HG03521 (cell line): ENCODE data around the gene CCR4.
A peak's percentile ranks its signal among the peaks of the same experiment; 100 is the strongest.
"Not testable (repeated sequence)": the region's sequence is repeated elsewhere in the genome, so short reads cannot be mapped to it uniquely, and the experiment has no call there.

Experiments
- ATAC-seq: cut with Tn5 transposase; IDR thresholded peaks from one replicate; pipeline ENCODE4 v1.9.1; 2021; ENCODE audit warnings: mild to moderate bottlenecking, moderate library complexity; ENCODE audit not compliant: unreplicated experiment

CCR4 gene

GRCh38 chr3:32951410-32951811 is at the start of gene CCR4:
TSS of gene CCR4 (plus strand) at chr3:32951644. CDS start at chr3:32953423, 1,779 bp downstream.
- ATAC-seq = no peak

GRCh38 chr3:32902887-32903371 is 48.5 kb upstream of the CCR4 start:
- ATAC-seq = not testable (repeated sequence)

DNA sequence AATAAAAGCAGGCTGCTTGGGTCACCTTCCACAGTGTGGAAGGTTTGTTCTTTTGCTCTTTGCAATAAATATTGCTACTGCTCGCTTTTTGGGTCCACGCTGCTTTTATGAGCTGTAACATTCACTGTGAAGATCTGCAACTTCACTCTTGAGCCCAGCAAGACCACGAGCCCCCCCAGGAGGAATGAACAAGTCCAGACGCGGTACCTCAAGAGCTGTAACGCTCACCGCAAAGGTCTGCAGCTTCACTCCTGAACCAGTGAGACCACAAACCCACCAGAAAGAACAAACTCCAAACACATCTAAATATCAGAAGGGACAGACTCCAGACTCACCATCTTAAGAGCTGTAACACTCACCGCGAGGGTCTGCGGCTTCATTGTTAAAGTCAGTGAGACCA is 47.5 kb upstream of the CCR4 start:
- ATAC-seq = no peak

DNA sequence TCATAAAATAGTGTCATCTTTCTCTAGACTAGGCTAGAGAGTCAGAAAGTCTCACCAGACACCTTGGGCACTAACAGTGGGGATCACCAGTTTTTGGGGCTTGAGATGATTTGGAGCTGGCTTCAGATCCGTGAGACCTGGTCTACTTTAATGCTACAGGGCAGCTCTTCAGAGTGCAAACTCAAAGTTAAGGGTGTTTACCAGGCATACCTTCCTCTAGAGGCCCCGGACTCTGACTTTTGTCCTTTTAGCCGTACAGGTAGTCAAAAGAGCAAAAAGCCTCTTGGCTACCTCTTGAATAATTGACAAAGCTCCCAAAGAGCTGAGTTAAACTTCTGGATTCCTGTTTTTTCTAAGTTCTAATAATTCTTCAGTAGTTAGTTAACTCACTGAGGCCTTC is 41.4 kb upstream of the CCR4 start:
- no peak for ATAC-seq

DNA sequence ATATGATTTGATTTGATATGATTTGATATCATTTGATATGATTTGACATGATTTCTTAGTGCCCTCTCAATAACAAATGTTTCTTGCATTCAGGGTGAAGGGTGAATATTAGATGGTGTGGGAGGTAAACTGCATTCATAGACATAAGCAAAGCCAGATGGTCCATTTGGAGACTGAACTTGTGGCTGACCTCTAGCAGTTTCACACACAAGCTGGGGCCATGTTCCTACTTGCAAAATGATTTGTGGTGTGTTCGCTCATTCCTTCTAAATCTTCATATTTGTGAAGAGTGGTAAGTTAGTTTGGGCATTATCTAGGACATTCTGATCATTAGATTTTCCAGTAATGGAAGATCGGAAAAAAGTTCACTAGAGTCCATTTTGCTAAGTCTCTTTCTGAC is 40.5 kb upstream of the CCR4 start:
- ATAC-seq = no peak

GRCh38 chr3:32912046-32912445 is 39.4 kb upstream of the CCR4 start:
- ATAC-seq = no peak

GRCh38 chr3:32913790-32914446 is 37.5 kb upstream of the CCR4 start:
- ATAC-seq = no peak

DNA sequence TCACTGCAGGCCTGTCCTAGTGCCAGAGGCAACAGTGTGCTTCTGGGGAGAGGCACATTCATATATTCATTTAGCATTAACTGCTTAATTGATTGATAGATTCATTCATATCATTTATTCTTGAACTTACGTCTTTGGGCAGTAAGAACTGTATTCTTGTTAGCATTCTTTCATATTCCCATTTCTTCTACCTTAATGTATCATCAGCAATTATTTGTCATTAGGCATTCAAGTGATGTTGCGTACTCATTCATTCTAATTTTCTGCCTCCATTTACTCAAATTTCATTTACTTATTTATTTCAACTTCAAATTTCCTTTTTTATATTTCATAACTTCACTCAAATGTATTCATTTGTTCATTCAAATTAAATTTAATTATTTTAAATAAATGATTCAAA is 31.5 kb upstream of the CCR4 start:
- no peak for ATAC-seq

DNA sequence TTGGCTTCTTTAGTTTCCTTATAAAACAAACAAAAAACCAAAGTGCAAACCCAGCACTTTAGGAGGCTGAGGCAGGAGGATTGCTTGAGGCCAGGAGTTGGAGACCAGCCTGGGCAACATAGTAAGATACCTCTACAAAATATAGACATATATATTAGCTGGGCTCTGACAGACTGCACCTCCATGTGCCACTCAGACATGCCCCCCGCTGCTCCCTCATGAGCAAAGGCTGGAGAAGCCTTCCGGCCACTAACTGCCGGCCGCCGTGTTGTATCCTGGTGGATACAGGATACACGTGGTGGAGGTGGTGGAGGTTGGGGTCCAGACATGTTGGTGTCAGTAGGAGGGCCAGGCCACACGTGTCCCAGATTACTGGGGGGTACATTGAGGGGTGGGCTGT is 29.4 kb upstream of the CCR4 start:
- ATAC-seq = no peak

DNA sequence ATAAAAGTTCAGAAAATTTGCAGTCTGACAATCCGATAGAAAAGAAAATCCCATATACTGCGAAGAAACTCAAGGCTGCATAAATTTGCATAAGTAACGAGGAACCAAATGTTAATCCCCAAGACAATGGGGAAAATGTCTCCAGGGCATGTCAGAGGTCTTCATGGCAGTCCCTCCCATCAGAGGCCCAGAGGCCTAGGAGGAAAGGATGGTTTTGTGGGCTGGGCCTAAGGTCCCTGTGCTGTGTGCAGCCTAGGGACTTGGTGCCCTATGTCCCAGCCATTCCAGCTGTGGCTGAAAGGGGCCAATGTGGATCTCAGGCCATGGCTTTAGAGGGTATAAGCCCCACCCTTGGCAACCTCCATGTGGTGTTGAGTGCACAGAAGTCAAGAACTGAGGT is 21.3 kb upstream of the CCR4 start:
- no peak for ATAC-seq

GRCh38 chr3:32931273-32931672 is 20.2 kb upstream of the CCR4 start:
- not testable (repeated sequence) for ATAC-seq

DNA sequence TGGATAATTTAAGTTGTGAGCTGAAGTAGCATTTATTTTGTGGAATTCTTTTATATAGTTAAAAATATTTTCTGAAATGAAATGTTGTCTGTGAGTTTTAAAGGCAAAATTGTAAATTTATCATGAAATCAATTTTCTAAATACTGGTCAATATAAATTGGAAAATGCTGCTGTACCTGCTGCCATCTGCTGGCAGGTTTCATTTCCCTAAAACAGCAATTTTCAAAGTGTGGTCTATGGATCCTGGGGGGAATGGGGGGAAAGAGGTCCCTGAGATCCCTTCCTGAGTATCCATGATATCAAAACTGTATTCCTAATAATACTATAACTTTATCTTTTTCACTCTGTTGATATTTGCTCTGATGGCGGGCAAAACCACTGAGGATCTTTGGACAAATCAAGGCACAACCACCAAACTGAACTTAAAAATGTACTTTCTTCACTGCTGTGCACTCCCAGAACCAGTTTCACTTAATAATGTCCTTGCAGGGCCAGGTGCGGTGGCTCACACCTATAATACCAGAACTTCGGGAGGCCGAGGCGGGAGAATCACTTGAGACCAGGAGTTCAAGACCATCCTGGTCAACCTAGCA is 17.2 kb upstream of the CCR4 start:
- ATAC-seq = no peak

- ATAC-seq = no peak
Measured at GRCh38 chr3:32937331-32937730, 14.1 kb upstream of the CCR4 start.

DNA sequence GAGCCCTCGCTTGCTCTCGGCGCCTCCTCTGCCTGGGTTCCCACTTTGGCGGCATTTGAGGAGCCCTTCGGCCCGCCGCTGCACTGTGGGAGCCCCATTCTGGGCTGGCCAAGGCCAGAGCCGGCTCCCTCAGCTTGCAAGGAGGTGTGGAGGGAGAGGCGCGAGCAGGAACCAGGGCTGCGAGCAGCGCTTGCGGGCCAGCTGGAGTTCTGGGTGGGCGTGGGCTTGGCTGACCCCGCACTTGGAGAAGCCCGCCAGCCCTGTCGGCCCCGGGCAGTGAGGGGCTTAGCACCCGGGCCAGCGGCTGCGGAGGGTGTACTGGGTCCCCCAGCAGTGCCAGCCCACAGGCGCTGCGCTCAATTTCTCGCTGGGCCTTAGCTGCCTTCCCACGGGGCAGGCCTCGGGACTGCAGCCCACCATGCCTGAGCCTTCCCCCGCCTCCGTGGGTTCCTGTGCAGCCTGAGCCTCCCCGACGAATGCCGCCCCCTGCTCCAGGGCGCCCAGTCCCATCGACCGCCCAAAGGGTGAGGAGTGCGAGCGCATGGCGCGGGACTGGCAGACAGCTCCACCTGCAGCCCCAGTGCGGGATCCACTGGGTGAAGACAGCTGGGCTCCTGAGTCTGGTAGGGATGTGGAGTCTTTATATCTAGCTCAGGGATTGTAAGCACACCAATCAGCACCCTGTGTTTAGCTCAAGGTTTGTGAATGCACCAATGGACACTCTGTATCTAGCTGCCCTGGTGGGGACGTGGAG is 11.7 kb upstream of the CCR4 start:
- not testable (repeated sequence) for ATAC-seq

DNA sequence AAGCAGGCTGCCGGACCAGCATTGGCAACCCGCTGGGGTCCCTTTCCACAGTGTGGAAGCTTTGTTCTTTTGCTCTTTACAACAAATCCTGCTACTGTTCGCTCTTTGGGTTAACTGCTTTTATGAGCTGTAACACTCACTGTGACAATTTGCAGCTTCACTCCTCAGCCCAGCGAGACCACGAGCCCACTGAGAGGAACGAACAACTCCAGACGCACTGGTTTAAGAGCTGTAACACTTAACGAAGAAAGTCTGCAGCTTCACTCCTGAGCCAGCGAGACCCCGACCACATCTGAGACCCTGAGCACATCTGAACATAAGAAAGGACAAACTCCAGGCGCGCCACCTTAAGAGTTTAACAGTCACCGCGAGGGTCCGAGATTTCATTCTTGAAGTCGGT is 10.7 kb upstream of the CCR4 start:
- ATAC-seq = no peak

DNA sequence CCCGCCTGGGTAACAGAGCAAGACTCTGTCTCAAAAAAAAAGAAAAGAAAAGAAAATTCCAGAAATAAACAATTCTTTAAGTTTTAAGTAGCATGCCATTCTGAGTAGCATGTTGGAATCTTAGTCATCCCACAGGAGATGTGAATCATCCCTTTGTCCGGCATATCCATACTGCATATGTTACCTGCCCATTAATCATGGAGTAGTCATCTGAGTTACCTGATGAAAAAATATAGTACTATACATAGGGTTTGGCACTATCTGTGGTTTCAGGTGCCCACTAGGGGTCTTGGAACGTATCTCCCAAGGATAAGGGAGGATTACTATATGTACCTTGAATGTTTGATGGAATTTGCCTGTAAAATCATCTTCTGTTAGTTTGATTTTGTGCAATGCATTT is 6.3 kb upstream of the CCR4 start:
- no peak for ATAC-seq

DNA sequence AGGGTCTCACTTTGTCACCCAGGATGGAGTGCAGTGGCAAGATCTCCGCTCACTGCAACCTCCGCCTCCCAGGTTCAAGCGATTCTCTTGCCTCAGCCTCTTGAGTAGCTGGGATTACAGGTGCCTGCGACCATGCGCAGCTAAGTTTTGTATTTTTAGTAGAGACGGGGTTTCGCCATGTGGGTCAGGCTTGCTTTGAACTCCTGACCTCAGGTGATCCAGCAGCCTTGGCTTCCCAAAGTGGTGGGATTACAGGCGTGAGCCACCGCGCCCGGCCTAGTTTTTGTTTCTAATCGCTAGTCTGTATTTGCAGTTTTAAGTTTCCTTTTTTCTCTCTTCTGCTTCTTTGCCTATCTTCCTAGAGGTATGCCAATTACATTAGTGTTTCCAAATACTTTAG is 5.8 kb upstream of the CCR4 start:
- ATAC-seq = not testable (repeated sequence)

DNA sequence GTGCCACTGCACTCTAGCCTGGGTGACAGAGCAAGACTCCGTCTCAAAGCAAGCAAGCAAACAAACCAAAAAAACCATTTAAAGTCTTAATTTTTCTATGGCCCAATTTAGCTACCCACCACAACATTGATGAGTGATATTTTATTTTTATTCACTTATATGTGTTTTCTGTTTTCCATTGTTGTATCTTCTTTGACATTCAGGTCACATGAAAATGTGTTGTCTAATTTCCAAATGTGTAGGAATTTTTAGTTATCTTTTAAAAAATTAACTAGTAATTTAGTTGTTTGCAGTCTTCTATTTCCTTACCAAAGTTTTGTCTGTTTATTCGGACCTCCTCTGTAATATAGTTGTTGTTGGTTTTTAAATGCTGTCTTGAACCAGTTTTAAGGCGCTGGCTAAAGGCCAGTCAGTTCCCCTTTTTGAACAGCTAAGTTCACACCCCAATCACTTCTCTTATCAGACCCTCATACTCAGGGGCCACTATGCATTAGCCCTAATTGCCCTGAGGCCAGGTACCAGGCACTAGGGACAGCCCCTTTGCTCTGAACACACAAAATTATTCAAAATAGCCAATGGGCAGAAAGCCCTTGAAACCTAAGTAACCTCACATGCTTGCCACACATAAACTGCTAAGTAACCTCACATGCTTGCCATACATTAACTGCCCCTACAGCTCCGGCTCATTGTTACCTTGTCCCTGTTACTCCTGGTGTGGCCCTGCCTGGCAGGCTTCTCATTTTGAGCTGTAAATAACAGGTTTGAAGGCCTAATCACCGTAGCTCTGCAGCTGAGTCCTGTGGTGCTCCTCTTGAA is 4.3 kb upstream of the CCR4 start:
- ATAC-seq = no peak

- peak; percentile 85 for ATAC-seq
Measured at GRCh38 chr3:32947789-32948238, 3.6 kb upstream of the CCR4 start.

DNA sequence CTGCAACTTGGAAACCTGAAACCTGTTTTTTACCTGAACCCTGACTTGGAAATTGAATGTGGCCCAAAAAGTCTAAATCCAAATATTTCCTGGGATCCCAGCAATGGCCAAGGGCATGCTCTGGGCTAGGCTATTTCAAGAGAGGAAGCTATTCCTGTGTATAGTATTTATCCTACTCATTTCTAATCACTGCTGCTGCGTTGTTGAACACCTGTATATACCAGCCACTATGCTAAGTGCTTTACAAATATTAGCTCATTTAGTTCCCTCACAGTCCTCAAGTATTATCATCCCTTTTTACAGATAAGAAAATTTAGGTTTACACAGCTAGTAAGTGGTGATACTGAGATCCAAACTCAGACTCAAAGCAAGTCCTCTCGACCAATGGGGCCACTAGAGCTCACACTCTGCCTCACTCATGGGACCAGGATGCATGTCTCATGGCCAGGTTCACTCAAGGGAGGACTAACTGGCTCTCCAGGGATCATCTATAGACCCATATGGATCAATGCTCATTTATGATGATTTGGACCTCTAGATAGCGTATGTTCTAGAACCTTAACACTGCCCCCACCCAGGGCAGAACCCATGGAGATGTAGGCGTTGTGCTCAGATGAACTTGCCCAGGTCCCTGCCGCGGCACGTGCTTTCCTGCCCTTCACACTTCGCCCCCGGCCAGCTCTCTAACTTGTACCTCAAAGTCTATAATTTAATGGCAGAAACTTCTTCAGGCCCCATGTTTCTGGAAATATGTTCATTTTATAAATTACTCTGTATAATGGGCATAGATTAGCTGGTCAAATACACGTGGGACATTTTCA is 2.6 kb upstream of the CCR4 start:
- no peak for ATAC-seq
